DMS53 treated with DMSO at 0.1 percent for 48 hours (cell line): ENCODE measurements around the gene RPUSD1.

Source experiments
- DNase-seq: peaks from one replicate; lab custom pipeline; 2025; ENCODE audit not compliant: unreplicated experiment; lab: John Stamatoyannopoulos, UW

The RPUSD1 gene

GRCh38 chr16:819336-820043 lies 31.3 kb upstream of the RPUSD1 start:
- no peak for DNase-seq

- no peak for DNase-seq
Observed at GRCh38 chr16:818592-818991, 30.4 kb upstream of the RPUSD1 start.

GRCh38 chr16:818132-818531 lies 30.0 kb upstream of the RPUSD1 start:
- DNase-seq, result no peak

GRCh38 chr16:817001-817906 lies 29.1 kb upstream of the RPUSD1 start:
- DNase-seq, result no peak

- no peak for DNase-seq
Observed at GRCh38 chr16:815861-816260, 27.7 kb upstream of the RPUSD1 start.

- no peak for DNase-seq
Observed at GRCh38 chr16:814974-815373, 26.8 kb upstream of the RPUSD1 start.

- DNase-seq, result no peak
Observed at GRCh38 chr16:813916-814412, 25.8 kb upstream of the RPUSD1 start.

GRCh38 chr16:813204-813915 lies 25.2 kb upstream of the RPUSD1 start:
- no peak for DNase-seq

- DNase-seq, result no peak
Observed at GRCh38 chr16:808085-808386, 19.9 kb upstream of the RPUSD1 start.

- DNase-seq, result peak; percentile 65
Observed at GRCh38 chr16:807347-808084, 19.3 kb upstream of the RPUSD1 start.

GRCh38 chr16:805474-805873 lies 17.3 kb upstream of the RPUSD1 start:
- no peak for DNase-seq

- DNase-seq, result no peak
Observed at GRCh38 chr16:804193-805048, 16.2 kb upstream of the RPUSD1 start.

GRCh38 chr16:803754-804080 lies 15.5 kb upstream of the RPUSD1 start:
- DNase-seq, result no peak

GRCh38 chr16:802914-803753 lies 15.0 kb upstream of the RPUSD1 start:
- no peak for DNase-seq

- DNase-seq, result no peak
Observed at GRCh38 chr16:802461-802860, 14.3 kb upstream of the RPUSD1 start.

- DNase-seq, result no peak
Observed at GRCh38 chr16:801584-802363, 13.6 kb upstream of the RPUSD1 start.

- no peak for DNase-seq
Observed at GRCh38 chr16:800834-801511, 12.8 kb upstream of the RPUSD1 start.
